Activated T-helper 2 cell treated with anti-CD3 and anti-CD28 coated beads, Interferon-gamma antibody, Interleukin-2, Interleukin-4, amounts not matched to agents 10 μg/mL and 5 μg/mL and 100 μg/mL, durations not matched to agents 14 hours and 24 hours and 36 hours (primary cell): ENCODE measurements around the gene SYTL2. TPM values are rescaled to one million over a fixed set of nuclear protein-coding genes. Genes with fewer than 3 reads are reported as not detected.
A peak's percentile ranks its signal among the peaks of the same experiment; 100 is the strongest.
"Not testable (repeated sequence)": the region's sequence is repeated elsewhere in the genome, so short reads cannot be mapped to it uniquely, and the experiment has no call there.

Experiments used
- DNase-seq: peaks from one replicate; pipeline ENCODE4 v3.0.0; 2021; ENCODE audit warnings: low spot score
- H3K27ac Mint-ChIP-seq: one replicate; pipeline ENCODE4 v1.8.0; 2021; ENCODE audit warnings: mixed read lengths
- H3K27me3 Mint-ChIP-seq: one replicate; pipeline ENCODE4 v1.8.0; 2021; ENCODE audit warnings: low read depth, mixed read lengths
- H3K36me3 Mint-ChIP-seq: one replicate; pipeline ENCODE4 v1.8.0; 2021; ENCODE audit warnings: low read depth, mixed read lengths
- H3K4me1 Mint-ChIP-seq: one replicate; pipeline ENCODE4 v1.8.0; 2021; ENCODE audit warnings: low read depth, mixed read lengths
- H3K4me3 Mint-ChIP-seq: one replicate; pipeline ENCODE4 v1.8.0; 2021; ENCODE audit warnings: low read depth, mild to moderate bottlenecking, moderate library complexity, mixed read lengths
- H3K9me3 Mint-ChIP-seq: one replicate; pipeline ENCODE4 v1.8.0; 2021; ENCODE audit warnings: mixed read lengths
- intact Hi-C: fragments of 100-400 bp; cut with micrococcal nuclease; formaldehyde crosslinking; loops from one replicate; pipeline ENCODE4 v1.15.1; 2023
- total RNA-seq: library from RNA; stranded (reverse); gene quantifications from 2 replicates; pipeline ENCODE4 v1.2.3, GENCODE V29; 2022

The SYTL2 gene
- total RNA-seq, 1 donor from 2014 or later = 16.0 TPM

- Mint-ChIP-seq H3K27ac (no peak overlapping the region), H3K36me3 (peaks cover 73% of the 10 kb centered on the region), H3K4me1 (peaks cover 43% of the 10 kb centered on the region), H3K27me3 (no peaks in the 10 kb centered on the region), H3K4me3 (no peak overlapping the region), H3K9me3 (no peaks in the 10 kb centered on the region)
- no peak for DNase-seq
- intact Hi-C loops = no loop called here
Observed at GRCh38 chr11:85656777-85657176, 154.2 kb downstream of the SYTL2 start.

GRCh38 chr11:85654343-85654742 is 156.6 kb downstream of the SYTL2 start:
- Mint-ChIP-seq H3K36me3 (peaks cover 62% of the 10 kb centered on the region), H3K4me1 (peaks cover 29% of the 10 kb centered on the region)
- H3K9me3 Mint-ChIP-seq, H3K4me3 Mint-ChIP-seq, DNase-seq, H3K27ac Mint-ChIP-seq, H3K27me3 Mint-ChIP-seq, intact Hi-C loops: not testable (repeated sequence)

GRCh38 chr11:85652786-85653447 is 158.0 kb downstream of the SYTL2 start:
- peaks cover 49% of the 10 kb centered on the region for H3K36me3 Mint-ChIP-seq
- intact Hi-C loops = no loop called here
- peak overlapping the region; percentile 58 for H3K27ac Mint-ChIP-seq
- no peak overlapping the region for H3K4me3 Mint-ChIP-seq
- H3K4me1 Mint-ChIP-seq = peaks cover 25% of the 10 kb centered on the region
- DNase-seq = no peak
- no peaks in the 10 kb centered on the region for H3K27me3 Mint-ChIP-seq
- no peaks in the 10 kb centered on the region for H3K9me3 Mint-ChIP-seq

GRCh38 chr11:85651118-85651517 is 159.8 kb downstream of the SYTL2 start:
- no peak overlapping the region for H3K4me3 Mint-ChIP-seq
- H3K9me3 Mint-ChIP-seq = no peaks in the 10 kb centered on the region
- H3K27ac Mint-ChIP-seq = no peak overlapping the region
- H3K4me1 Mint-ChIP-seq = peaks cover 30% of the 10 kb centered on the region
- intact Hi-C loops = no loop called here
- no peak for DNase-seq
- H3K27me3 Mint-ChIP-seq = no peaks in the 10 kb centered on the region
- H3K36me3 Mint-ChIP-seq = peaks cover 37% of the 10 kb centered on the region

GRCh38 chr11:85647604-85648299 is 163.2 kb downstream of the SYTL2 start, which contains the start of gene TMEM126A:
Gene TMEM126A, plus strand, starts transcription at chr11:85647967. Its CDS starts 2,289 bp downstream, at chr11:85650256.
- H3K27me3 Mint-ChIP-seq = peaks cover 16% of the 10 kb centered on the region
- peaks cover 18% of the 10 kb centered on the region for H3K36me3 Mint-ChIP-seq
- intact Hi-C loops = loop anchor here (1.0 to 5.0 kb wide), 3 partner anchors 16 to 180 kb away; partner anchors contain the start of gene TMEM126B
- H3K4me1 Mint-ChIP-seq = peaks cover 19% of the 10 kb centered on the region
- DNase-seq = peak; percentile 86
- H3K27ac Mint-ChIP-seq = peak within 1 kb of the TSS; percentile 92
- H3K9me3 Mint-ChIP-seq = no peaks in the 10 kb centered on the region
- H3K4me3 Mint-ChIP-seq = peak within 1 kb of the TSS; percentile 95

GRCh38 chr11:85647078-85647477 is 163.9 kb downstream of the SYTL2 start:
- H3K27ac Mint-ChIP-seq = peak overlapping the region; percentile 92
- no peaks in the 10 kb centered on the region for H3K9me3 Mint-ChIP-seq
- H3K27me3 Mint-ChIP-seq = peaks cover 20% of the 10 kb centered on the region
- peaks cover 14% of the 10 kb centered on the region for H3K36me3 Mint-ChIP-seq
- intact Hi-C loops = loop anchor here (1.0 to 5.0 kb wide), 2 partner anchors 19 to 180 kb away; partner anchors contain the start of gene TMEM126B
- DNase-seq = no peak
- H3K4me1 Mint-ChIP-seq = peaks cover 16% of the 10 kb centered on the region
- peak overlapping the region; percentile 95 for H3K4me3 Mint-ChIP-seq

Other genes with a start within 250 kb of the SYTL2 start
- 1.8 and 2.1 TPM in 2 replicates for gene DLG2, start 183.8 kb downstream of the SYTL2 start, total RNA-seq
- gene TMEM126B, start 182.5 kb downstream of the SYTL2 start, total RNA-seq = 63.8 and 66.5 TPM in 2 replicates
- 48.9 and 49.3 TPM in 2 replicates for gene TMEM126A, start 163.2 kb downstream of the SYTL2 start, total RNA-seq
- 47.8 and 49.7 TPM in 2 replicates for gene CREBZF, start 146.0 kb downstream of the SYTL2 start, total RNA-seq
- not detected in 2 replicates for gene CCDC89, start 124.9 kb downstream of the SYTL2 start, total RNA-seq
- not detected in 2 replicates for gene CCDC83, start 44.2 kb upstream of the SYTL2 start, total RNA-seq